OCI-LY1 (cell line): ENCODE measurements around the gene MS4A4A.
"Not testable (repeated sequence)": the region's sequence is repeated elsewhere in the genome, so short reads cannot be mapped to it uniquely, and the experiment has no call there.

Experiments
- EZH2 ChIP-seq: fragments of 200-600 bp; sonication (generic), shearing (Covaris generic); IDR thresholded peaks from 2 replicates; pipeline ENCODE4 v1.8.0; 2017; ENCODE audit warnings: borderline replicate concordance, mixed run types, mild to moderate bottlenecking, antibody characterized with exemption, low read length, moderate library complexity, mixed read lengths
- TF ChIP-seq, protein P1 (sequence below): fragments of 200-600 bp; sonication (generic), shearing (Covaris generic); IDR thresholded peaks from 2 replicates; pipeline ENCODE4 v1.5.1; 2017; ENCODE audit warnings: mild to moderate bottlenecking, antibody characterized with exemption, low read length, moderate library complexity, mixed read lengths

DNA sequence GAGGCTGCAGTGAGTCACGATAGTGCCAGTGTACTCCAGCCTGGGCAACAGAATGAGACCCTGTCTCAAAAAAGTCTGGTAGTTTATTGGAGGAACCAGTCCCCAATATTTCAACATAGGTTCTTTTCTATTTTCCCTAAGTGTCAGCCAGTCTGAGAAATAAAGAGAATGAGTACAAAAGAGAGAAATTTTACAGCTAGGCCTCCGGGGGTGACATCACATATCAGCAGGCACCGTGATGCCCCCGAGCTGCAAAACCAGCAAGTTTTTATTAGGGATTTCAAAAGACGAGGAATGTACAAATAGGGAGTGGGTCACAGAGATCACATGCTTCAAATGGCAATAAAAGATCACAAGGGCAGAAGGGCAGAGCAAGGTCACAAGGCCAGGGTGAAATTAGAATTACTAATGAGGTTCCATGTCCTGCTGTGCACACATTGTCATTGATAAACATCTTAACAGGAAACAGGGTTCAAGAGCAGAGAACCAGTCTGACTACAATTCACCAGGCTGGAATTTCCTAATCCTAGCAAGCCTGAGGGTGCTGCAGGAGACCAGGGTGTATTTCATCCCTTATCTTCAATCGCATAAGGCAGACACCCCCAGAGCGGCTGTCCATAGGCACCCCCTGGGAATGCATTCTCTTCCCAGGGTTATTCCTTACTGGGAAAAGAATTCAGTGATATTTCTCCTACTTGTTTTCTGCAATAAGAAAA is 5.1 kb downstream of the MS4A4A start:
- TF ChIP-seq, protein P1, sequence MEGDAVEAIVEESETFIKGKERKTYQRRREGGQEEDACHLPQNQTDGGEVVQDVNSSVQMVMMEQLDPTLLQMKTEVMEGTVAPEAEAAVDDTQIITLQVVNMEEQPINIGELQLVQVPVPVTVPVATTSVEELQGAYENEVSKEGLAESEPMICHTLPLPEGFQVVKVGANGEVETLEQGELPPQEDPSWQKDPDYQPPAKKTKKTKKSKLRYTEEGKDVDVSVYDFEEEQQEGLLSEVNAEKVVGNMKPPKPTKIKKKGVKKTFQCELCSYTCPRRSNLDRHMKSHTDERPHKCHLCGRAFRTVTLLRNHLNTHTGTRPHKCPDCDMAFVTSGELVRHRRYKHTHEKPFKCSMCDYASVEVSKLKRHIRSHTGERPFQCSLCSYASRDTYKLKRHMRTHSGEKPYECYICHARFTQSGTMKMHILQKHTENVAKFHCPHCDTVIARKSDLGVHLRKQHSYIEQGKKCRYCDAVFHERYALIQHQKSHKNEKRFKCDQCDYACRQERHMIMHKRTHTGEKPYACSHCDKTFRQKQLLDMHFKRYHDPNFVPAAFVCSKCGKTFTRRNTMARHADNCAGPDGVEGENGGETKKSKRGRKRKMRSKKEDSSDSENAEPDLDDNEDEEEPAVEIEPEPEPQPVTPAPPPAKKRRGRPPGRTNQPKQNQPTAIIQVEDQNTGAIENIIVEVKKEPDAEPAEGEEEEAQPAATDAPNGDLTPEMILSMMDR, result not testable (repeated sequence)
- not testable (repeated sequence) for TF ChIP-seq EZH2
